GM23248 (cell line): ENCODE data around the gene PLK2. TPM values are rescaled to one million over a fixed set of nuclear protein-coding genes. Genes with fewer than 3 reads are reported as not detected.
A peak's percentile ranks its signal among the peaks of the same experiment; 100 is the strongest.

Experiments used
- DNase-seq: peaks from one replicate; pipeline ENCODE4 v3.0.0-alpha.2; 2015
- H2AFZ ChIP-seq: fragments of 200-600 bp; sonication (generic); 2 replicates; pipeline ENCODE4 v1.6.1; 2016; ENCODE audit warnings: antibody characterized with exemption
- H3F3A ChIP-seq: fragments of 200-600 bp; sonication (generic); 2 replicates; pipeline ENCODE4 v1.6.1; 2016; ENCODE audit warnings: mild to moderate bottlenecking, antibody characterized with exemption, mixed run types; ENCODE audit not compliant: insufficient read depth
- H3K27ac ChIP-seq: fragments of 200-600 bp; sonication (generic); 2 replicates; pipeline ENCODE4 v1.5.1; 2016; ENCODE audit warnings: mild to moderate bottlenecking
- H3K27me3 ChIP-seq: fragments of 200-600 bp; sonication (generic); replicated peaks from 2 replicates; pipeline ENCODE4 v1.6.1; 2016; ENCODE audit warnings: mild to moderate bottlenecking; ENCODE audit not compliant: insufficient read depth
- H3K36me3 ChIP-seq: fragments of 200-600 bp; sonication (generic); 2 replicates; pipeline ENCODE4 v1.6.1; 2016; ENCODE audit warnings: low read depth, mild to moderate bottlenecking
- H3K4me1 ChIP-seq: fragments of 200-600 bp; sonication (generic); 2 replicates; pipeline ENCODE4 v1.6.1; 2016; ENCODE audit warnings: mild to moderate bottlenecking; ENCODE audit not compliant: insufficient read depth
- H3K4me2 ChIP-seq: fragments of 200-600 bp; sonication (generic); one replicate; pipeline ENCODE4 v1.6.1; 2016; ENCODE audit warnings: mild to moderate bottlenecking; ENCODE audit not compliant: unreplicated experiment
- H3K4me3 ChIP-seq: fragments of 200-600 bp; sonication (generic); 2 replicates; pipeline ENCODE4 v1.5.1; 2016; ENCODE audit warnings: mild to moderate bottlenecking
- H3K79me2 ChIP-seq: fragments of 200-600 bp; sonication (generic); 2 replicates; pipeline ENCODE4 v1.6.1; 2016; ENCODE audit warnings: mild to moderate bottlenecking; ENCODE audit not compliant: insufficient read depth
- H3K9ac ChIP-seq: fragments of 200-600 bp; sonication (generic); 2 replicates; pipeline ENCODE4 v1.6.1; 2016; ENCODE audit warnings: mild to moderate bottlenecking
- H3K9me2 ChIP-seq: fragments of 200-600 bp; sonication (generic); 2 replicates; pipeline ENCODE4 v1.6.1; 2016; ENCODE audit warnings: mixed run types, mild to moderate bottlenecking, moderate library complexity; ENCODE audit not compliant: insufficient read depth
- H3K9me3 ChIP-seq: fragments of 200-600 bp; sonication (generic); one replicate; pipeline ENCODE4 v1.6.1; 2017; ENCODE audit warnings: low read depth
- H4K20me1 ChIP-seq: fragments of 200-600 bp; sonication (generic); 2 replicates; pipeline ENCODE4 v1.6.0; 2016; ENCODE audit not compliant: insufficient read depth
- EZH2 ChIP-seq: fragments of 200-600 bp; sonication (generic); IDR thresholded peaks from 2 replicates; pipeline ENCODE4 v1.6.1; 2018; ENCODE audit warnings: antibody characterized with exemption, mild to moderate bottlenecking; ENCODE audit not compliant: insufficient read depth, poor library complexity, severe bottlenecking
- EZH2phosphoT487 ChIP-seq: fragments of 200-600 bp; sonication (generic); IDR thresholded peaks from 2 replicates; pipeline ENCODE4 v1.6.1; 2018; ENCODE audit warnings: antibody characterized with exemption, moderate library complexity, mild to moderate bottlenecking, low read depth; ENCODE audit not compliant: insufficient read depth
- WGBS, 2 experiments: methylation state at CpG; one replicate each; pipeline ENCODE4 v1.1.6; 2015 to 2017; ENCODE audit warnings: low lambda C conversion rate in 2 of 2, low coverage in 1 of 2; ENCODE audit errors: missing lambda C conversion rate in 2 of 2; 5-methylcytosine and 5-hydroxymethylcytosine counted together
- in situ Hi-C: fragments of 300-500 bp; cut with MboI; formaldehyde crosslinking; loops from 2 replicates; pipeline ENCODE4 v1.15.0; 2020
- polyA plus RNA-seq: library from polyadenylated mRNA; unstranded; fragments of >200 nt; fragmentation: Nextera tagmentation; extraction: Ambion mirVana; gene quantifications from 2 replicates; pipeline ENCODE4 v1.2.1, GENCODE V29; 2016
- total RNA-seq: library from RNA; depleted of rRNA; stranded (reverse); fragments of >200 nt; shearing (Covaris generic); gene quantifications from 2 replicates; pipeline ENCODE4 v1.2.3, GENCODE V29; 2014

PLK2 gene
- total and polyA plus RNA-seq, 2 experiments from 2014 or later, result 43.8 to 92.3 TPM

DNA sequence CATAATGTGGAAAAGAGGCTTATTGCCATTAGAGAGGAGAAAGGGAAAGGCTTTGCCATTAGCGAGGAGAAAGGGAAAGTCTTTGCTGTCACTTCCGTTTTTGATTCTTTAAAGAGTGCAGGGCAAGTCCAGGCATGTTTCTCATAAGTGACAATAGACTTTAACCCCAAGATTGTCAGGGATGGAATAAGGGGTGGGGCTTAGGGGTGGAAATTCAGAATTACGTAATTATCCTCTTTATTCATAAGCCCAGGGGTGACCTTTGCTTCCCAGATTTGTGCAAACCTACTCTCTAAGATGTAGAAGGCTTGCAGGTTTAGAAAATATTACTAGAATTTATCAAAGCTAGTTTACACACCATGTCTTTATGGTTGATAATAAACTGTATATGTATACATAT lies 2.3 kb upstream of the PLK2 start:
- Histone ChIP-seq H3K4me3 (no peak overlapping the region), H3F3A (0 out of 2 replicates have a peak, but pooled peaks cover 12% of the 10 kb centered on the region), H2AFZ (peak overlapping the region; percentile 41; the same call in 1 of the 2 replicates), H3K4me2 (no peak overlapping the region), H3K4me1 (peaks cover 17% of the 10 kb centered on the region), H3K9me2 (no peaks in the 10 kb centered on the region), H3K27ac (no peak overlapping the region), H3K9ac (no peak overlapping the region), H3K36me3 (peaks cover 14% of the 10 kb centered on the region), H3K27me3 (no peaks in the 10 kb centered on the region), H4K20me1 (no peaks in the 10 kb centered on the region; the same call in 1 of the 2 replicates), H3K79me2 (peaks cover 26% of the 10 kb centered on the region), H3K9me3 (no peaks in the 10 kb centered on the region)
- 92 to 94% methylated on average over 3 of the region's 3 CpGs for WGBS, 2 experiments
- no peak for DNase-seq
- in situ Hi-C loops, result loop anchor here (5.0 to 25.0 kb wide), 5 partner anchors 677 to 1550 kb away; partner anchors contain the start of gene SETD9
- TF ChIP-seq EZH2 (no peak), EZH2phosphoT487 (no peak)

DNA sequence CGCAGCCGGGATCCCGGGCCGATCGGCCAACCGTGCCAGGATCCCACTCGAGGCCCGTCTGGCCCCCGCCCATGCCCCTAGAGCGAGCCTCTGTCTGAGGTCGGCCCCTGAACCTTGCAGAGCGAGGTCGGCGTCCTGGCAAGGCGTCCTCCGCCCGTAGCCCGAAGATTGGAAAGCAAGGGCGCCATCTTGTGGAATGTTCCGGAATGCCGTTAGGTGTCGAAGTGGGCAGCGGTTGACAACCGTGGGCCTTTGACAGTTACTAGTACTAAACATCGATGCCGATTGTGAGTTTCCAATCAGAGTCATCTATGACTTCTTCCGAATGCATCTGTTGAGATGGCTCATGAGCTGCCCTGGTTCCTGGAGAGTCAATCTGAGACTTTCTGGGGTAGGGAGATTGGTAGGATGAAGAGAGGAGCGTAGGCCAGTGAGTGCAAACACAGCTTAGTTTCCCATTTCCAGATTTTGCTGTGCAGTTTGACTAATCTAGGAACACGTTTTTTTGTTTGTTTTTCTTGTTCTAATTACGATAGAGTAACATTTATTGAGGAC lies 923 bp upstream of the PLK2 start:
- WGBS, 2 experiments, result 5 to 6% methylated on average over 20 to 30 of the region's 30 CpGs
- Histone ChIP-seq H4K20me1 (no peaks in the 10 kb centered on the region; the same call in 1 of the 2 replicates), H3K4me2 (peak overlapping the region; percentile 87), H3F3A (peaks cover 19% of the 10 kb centered on the region; the same call in 1 of the 2 replicates), H3K36me3 (peaks cover 28% of the 10 kb centered on the region), H3K9me2 (no peaks in the 10 kb centered on the region), H3K4me3 (peak overlapping the region; percentile 98), H3K4me1 (peaks cover 29% of the 10 kb centered on the region), H3K79me2 (peaks cover 33% of the 10 kb centered on the region), H3K27ac (peak overlapping the region; percentile 73), H2AFZ (peak overlapping the region; percentile 67), H3K9me3 (no peaks in the 10 kb centered on the region), H3K9ac (peak overlapping the region; percentile 85), H3K27me3 (no peaks in the 10 kb centered on the region)
- TF ChIP-seq EZH2, result no peak
- no peak for TF ChIP-seq EZH2phosphoT487
- peak; percentile 91 for DNase-seq
- in situ Hi-C loops, result loop anchor here (5.0 to 25.0 kb wide), 5 partner anchors 676 to 1549 kb away; partner anchors contain the start of gene SETD9

DNA sequence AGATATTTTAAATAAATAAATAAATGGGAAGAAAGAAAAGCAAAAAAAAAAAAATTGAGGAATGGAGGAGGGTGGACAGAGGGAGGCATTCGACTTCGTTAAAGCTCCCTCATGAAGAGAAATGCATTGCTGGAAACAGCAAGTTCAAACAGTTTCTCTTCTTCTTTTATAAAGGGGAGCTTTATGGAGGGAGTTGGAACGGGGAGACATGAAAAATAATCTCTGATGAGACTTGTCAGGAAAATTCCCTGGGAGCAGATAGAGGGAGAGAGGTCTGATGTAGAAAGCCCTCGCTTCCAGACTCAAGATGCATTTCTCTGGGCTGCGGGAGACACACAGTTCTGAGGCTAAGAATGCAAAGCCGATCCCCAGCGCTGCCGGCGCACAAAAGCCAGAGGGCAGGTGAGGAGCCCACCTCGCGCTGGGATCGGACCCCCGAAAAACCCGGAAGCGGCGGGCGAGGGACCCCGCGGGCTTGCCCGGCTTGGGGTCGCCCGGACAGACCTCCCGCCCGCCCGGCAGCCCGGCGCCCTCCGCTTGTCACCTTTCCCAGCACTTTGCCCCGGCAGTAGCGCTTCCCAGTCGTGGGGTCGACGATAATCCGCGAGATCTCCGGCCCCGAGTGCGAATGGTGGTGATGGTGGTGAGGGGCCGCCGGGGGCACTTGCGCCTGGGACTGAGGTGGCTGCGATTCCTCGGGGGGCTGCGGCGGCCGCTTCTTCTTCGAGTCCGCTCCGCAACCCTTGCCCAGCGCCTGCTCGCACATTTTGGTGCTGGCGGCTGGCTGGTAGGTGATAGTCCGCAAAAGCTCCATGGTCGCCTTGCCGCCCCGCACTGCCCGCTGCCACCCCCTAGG lies 512 bp downstream of the PLK2 start:
- H3K27me3 ChIP-seq, result no peaks in the 10 kb centered on the region
- peaks cover 41% of the 10 kb centered on the region for H3K4me1 ChIP-seq
- DNase-seq, result peak; percentile 70
- no peaks in the 10 kb centered on the region; the same call in 1 of the 2 replicates for H4K20me1 ChIP-seq
- WGBS, 2 experiments, result 0 to 1% methylated on average over 37 to 48 of the region's 57 CpGs
- H3K9me3 ChIP-seq, result no peaks in the 10 kb centered on the region
- in situ Hi-C loops, result loop anchor here (5.0 to 25.0 kb wide), 6 partner anchors 572 to 1547 kb away; partner anchors contain the start of gene SETD9
- H3K9ac ChIP-seq, result peak overlapping the region; percentile 85
- peaks cover 42% of the 10 kb centered on the region for H3K36me3 ChIP-seq
- TF ChIP-seq EZH2 (no peak), EZH2phosphoT487 (no peak)
- peaks cover 33% of the 10 kb centered on the region; the same call in 1 of the 2 replicates for H3F3A ChIP-seq
- peak overlapping the region; percentile 87 for H3K4me2 ChIP-seq
- H3K27ac ChIP-seq, result peak overlapping the region; percentile 73
- peak overlapping the region; percentile 98 for H3K4me3 ChIP-seq
- peak overlapping the region; percentile 9; the same call in 1 of the 2 replicates for H2AFZ ChIP-seq
- no peaks in the 10 kb centered on the region for H3K9me2 ChIP-seq
- H3K79me2 ChIP-seq, result peaks cover 33% of the 10 kb centered on the region

DNA sequence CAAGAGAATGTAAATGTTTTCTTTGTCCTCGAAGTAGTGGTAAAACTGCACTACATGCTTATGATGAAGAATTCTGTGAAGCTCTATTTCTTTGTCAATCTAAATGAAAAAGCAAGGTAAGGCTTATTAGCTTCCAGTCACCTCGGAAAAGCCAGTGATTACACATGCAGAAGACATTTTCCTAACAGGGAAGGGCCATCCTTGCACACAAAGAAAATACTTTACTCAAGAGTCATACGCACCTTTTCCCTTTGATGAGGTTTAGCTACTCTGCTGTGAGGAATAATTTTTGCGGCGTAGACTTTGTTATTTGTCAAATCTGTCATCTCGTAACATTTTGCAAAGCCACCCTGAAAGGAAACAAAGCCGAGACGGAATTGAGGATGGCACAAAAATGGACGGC lies 1.1 kb downstream of the PLK2 start:
- no peak for TF ChIP-seq EZH2phosphoT487
- TF ChIP-seq EZH2, result no peak
- in situ Hi-C loops, result loop anchor here (5.0 to 25.0 kb wide), 3 partner anchors 571 to 1546 kb away; partner anchors contain the start of gene SETD9
- Histone ChIP-seq H3K27me3 (no peaks in the 10 kb centered on the region), H3K9me2 (no peaks in the 10 kb centered on the region), H3K9me3 (no peaks in the 10 kb centered on the region), H4K20me1 (no peaks in the 10 kb centered on the region; the same call in 1 of the 2 replicates), H3K27ac (peak overlapping the region; percentile 73), H3K4me1 (peaks cover 41% of the 10 kb centered on the region), H3F3A (peaks cover 38% of the 10 kb centered on the region; the same call in 1 of the 2 replicates), H2AFZ (peak overlapping the region; percentile 9; the same call in 1 of the 2 replicates), H3K4me2 (peak overlapping the region; percentile 87), H3K4me3 (peak overlapping the region; percentile 98), H3K36me3 (peaks cover 48% of the 10 kb centered on the region), H3K9ac (peak overlapping the region; percentile 85), H3K79me2 (peaks cover 33% of the 10 kb centered on the region)
- 22 to 30% methylated on average over 9 of the region's 9 CpGs for WGBS, 2 experiments
- peak; percentile 36 for DNase-seq
